ENCODE data around the gene OR52A5. TPM values are rescaled to one million over a fixed set of nuclear protein-coding genes. Genes with fewer than 3 reads are reported as not detected.
"Not testable (repeated sequence)": the region's sequence is repeated elsewhere in the genome, so short reads cannot be mapped to it uniquely, and the experiment has no call there.

The OR52A5 gene
- total RNA-seq (under 1 TPM in 1 of 5 donors, not detected in 4; 0.18 TPM), polyA plus RNA-seq (not detected)
- long read RNA-seq, donor 1 = 0 reads
- long read RNA-seq, donor 2 = 0 reads
- long read RNA-seq, donor 3 = 0 reads
- long read RNA-seq, donor 4 = 0 reads
- long read RNA-seq, donor 5 = 0 reads
- long read RNA-seq, donor 6 = 0 reads
- long read RNA-seq, donor 7 = 0 reads
- long read RNA-seq, donor 8 = 0 reads
- long read RNA-seq, donor 9 = 0 reads
- long read RNA-seq, donor 10 = 0 reads

DNA sequence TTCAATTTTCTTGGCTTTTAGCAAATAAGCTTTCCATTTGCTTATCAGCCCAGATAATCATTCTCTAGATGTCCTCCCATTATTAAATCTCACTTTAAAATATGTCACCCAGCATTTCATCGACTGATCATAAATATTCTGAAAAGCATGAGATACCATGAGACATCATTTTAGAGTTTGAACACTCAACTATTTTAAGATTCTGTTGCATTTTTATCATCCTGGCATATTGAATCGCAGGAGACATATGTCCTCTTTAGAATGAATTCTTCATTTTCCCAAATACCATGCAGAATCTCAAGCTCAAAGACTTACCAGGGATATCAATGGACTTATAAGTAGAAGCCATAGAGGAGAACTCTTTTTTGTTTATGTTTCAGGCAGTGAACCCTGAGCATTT is at the start of gene OR52A5:
Gene OR52A5 (minus strand): TSS at position 361 of the 400 bp plus-strand sequence. CDS start 5,714 bp downstream, outside the sequence.
- H3K36me3 ChIP-seq = no peaks in the 10 kb centered on the region
- 79 to 96% (median 92%) methylated on average over 2 of the region's 2 CpGs for WGBS, 5 donors
- H3K27ac ChIP-seq = no peak within 1 kb of the TSS
- intact Hi-C loops (cut with DNase I; ENCODE audit: low total_unique reads) = no loop called here
- no peak for DNase-seq
- no peak within 1 kb of the TSS for H3K4me3 ChIP-seq
- H3K9me3 ChIP-seq = no peaks in the 10 kb centered on the region
- H3K27me3 ChIP-seq = no peaks in the 10 kb centered on the region
- no peaks in the 10 kb centered on the region for H3K4me1 ChIP-seq
- TF ChIP-seq EP300 (IDR thresholded peaks at IDR 0.05) = no peak
- no peak for TF ChIP-seq CTCF (IDR thresholded peaks at IDR 0.05)
- no peak for TF ChIP-seq POLR2A (IDR thresholded peaks at IDR 0.05)
- TF ChIP-seq POLR2AphosphoS5 (IDR thresholded peaks at IDR 0.05) = no peak

GRCh38 chr11:5178046-5178837 is 40.1 kb upstream of the OR52A5 start:
- intact Hi-C loops (cut with DNase I; ENCODE audit: low total_unique reads) = no loop called here
- no peak overlapping the region for H3K4me3 ChIP-seq
- no peaks in the 10 kb centered on the region for H3K27me3 ChIP-seq
- H3K27ac ChIP-seq = no peak overlapping the region
- 77 to 86% (median 84%) methylated on average over 10 of the region's 10 CpGs for WGBS, 5 donors
- H3K36me3 ChIP-seq = no peaks in the 10 kb centered on the region
- H3K4me1 ChIP-seq = no peaks in the 10 kb centered on the region
- no peak for TF ChIP-seq CTCF (IDR thresholded peaks at IDR 0.05)
- TF ChIP-seq POLR2AphosphoS5 (IDR thresholded peaks at IDR 0.05) = no peak
- TF ChIP-seq EP300 (IDR thresholded peaks at IDR 0.05) = no peak
- no peak for TF ChIP-seq POLR2A (IDR thresholded peaks at IDR 0.05)
- H3K9me3 ChIP-seq = no peaks in the 10 kb centered on the region
- DNase-seq = no peak

- Histone ChIP-seq H3K4me3 (no peak overlapping the region), H3K27ac (no peak overlapping the region), H3K36me3 (no peaks in the 10 kb centered on the region), H3K4me1 (no peaks in the 10 kb centered on the region), H3K27me3 (no peaks in the 10 kb centered on the region), H3K9me3 (no peaks in the 10 kb centered on the region)
- WGBS, 5 donors = 91 to 95% (median 92%) methylated on average over 7 of the region's 7 CpGs
- DNase-seq = no peak
- intact Hi-C loops (cut with DNase I; ENCODE audit: low total_unique reads) = no loop called here
- TF ChIP-seq POLR2A (IDR thresholded peaks at IDR 0.05) (no peak), POLR2AphosphoS5 (IDR thresholded peaks at IDR 0.05) (no peak), EP300 (IDR thresholded peaks at IDR 0.05) (no peak), CTCF (IDR thresholded peaks at IDR 0.05) (no peak)
Measured at GRCh38 chr11:5174934-5175333, 36.8 kb upstream of the OR52A5 start.

DNA sequence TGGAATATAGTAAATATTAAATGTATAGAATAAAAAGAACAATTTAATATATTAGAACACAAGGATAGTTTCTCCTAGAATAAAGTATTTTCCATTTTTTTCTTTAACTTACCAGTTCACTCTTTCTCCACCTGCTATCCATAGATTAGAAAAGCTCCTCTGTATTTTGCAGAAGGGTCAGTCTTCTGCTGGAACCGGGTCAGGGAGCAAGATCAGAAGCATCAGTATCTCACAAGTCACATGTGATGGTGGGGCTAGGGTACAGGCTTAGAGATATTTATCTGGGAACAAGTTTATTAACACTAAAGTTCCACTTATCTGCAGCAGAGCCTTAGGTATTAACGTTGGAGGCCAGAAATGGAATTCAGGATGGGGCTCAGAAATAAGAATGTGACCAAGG is 33.7 kb upstream of the OR52A5 start:
- WGBS, 5 donors = 47 to 65% (median 53%) methylated on average over 2 of the region's 2 CpGs
- DNase-seq = no peak
- Histone ChIP-seq H3K27me3 (no peaks in the 10 kb centered on the region), H3K9me3 (no peaks in the 10 kb centered on the region), H3K4me3 (no peak overlapping the region), H3K27ac (no peak overlapping the region), H3K4me1 (no peaks in the 10 kb centered on the region), H3K36me3 (no peaks in the 10 kb centered on the region)
- intact Hi-C loops (cut with DNase I; ENCODE audit: low total_unique reads) = no loop called here
- TF ChIP-seq CTCF (IDR thresholded peaks at IDR 0.05) (no peak), POLR2A (IDR thresholded peaks at IDR 0.05) (no peak), POLR2AphosphoS5 (IDR thresholded peaks at IDR 0.05) (no peak), EP300 (IDR thresholded peaks at IDR 0.05) (no peak)

- H3K27me3 ChIP-seq; H3K4me1 ChIP-seq; intact Hi-C loops (cut with DNase I; ENCODE audit: low total_unique reads); H3K27ac ChIP-seq; H3K36me3 ChIP-seq; DNase-seq; H3K4me3 ChIP-seq; H3K9me3 ChIP-seq: not testable (repeated sequence)
Measured at GRCh38 chr11:5165898-5166297, 27.7 kb upstream of the OR52A5 start.

GRCh38 chr11:5164807-5165206 is 26.7 kb upstream of the OR52A5 start:
- intact Hi-C loops (cut with DNase I; ENCODE audit: low total_unique reads); H3K4me1 ChIP-seq; H3K27ac ChIP-seq; DNase-seq; H3K9me3 ChIP-seq; H3K36me3 ChIP-seq; H3K27me3 ChIP-seq; H3K4me3 ChIP-seq: not testable (repeated sequence)
- WGBS, 5 donors = 54 to 69% (median 60%) methylated on average over 6 of the region's 6 CpGs

DNA sequence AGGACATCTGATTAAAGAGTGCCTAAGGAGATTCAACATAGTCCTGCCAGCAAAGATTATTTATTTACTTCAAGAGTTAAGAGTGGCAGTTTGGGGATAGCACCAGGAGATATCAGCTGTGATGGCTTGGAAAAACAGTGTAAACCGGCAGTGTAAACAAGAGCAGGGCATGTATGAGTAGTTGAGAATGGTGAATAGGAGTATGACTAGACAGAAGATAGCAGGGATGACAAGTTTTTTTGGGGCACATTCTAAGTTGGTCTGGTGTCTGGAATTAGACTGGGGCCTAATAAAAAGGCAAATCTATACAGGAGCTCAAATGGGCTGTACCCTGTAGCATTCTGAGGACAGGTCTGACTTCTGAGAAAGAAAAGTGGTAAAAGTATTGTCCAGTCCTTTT is 22.9 kb upstream of the OR52A5 start:
- H3K4me1 ChIP-seq; H3K36me3 ChIP-seq; intact Hi-C loops (cut with DNase I; ENCODE audit: low total_unique reads); H3K27me3 ChIP-seq; H3K27ac ChIP-seq; DNase-seq; H3K9me3 ChIP-seq; H3K4me3 ChIP-seq: not testable (repeated sequence)
- WGBS, 5 donors = 70 to 80% methylated on average over 1 of the region's 1 CpG; no CpG with 5 or more reads in 3 of the 5 donors

All from stomach (tissue), 19 donors.